Kidney capillary endothelial cell (primary cell): ENCODE results near the gene GULP1.
"Not testable (repeated sequence)": the region's sequence is repeated elsewhere in the genome, so short reads cannot be mapped to it uniquely, and the experiment has no call there.

Experiments
- DNase-seq: peaks from one replicate; pipeline ENCODE4 v3.0.0-alpha.2; 2018; ENCODE audit warnings: low spot score

Gene GULP1

GRCh38 chr2:188292348-188293239, 920 bp downstream of the GULP1 start:
- DNase-seq, result peak; percentile 80

DNA sequence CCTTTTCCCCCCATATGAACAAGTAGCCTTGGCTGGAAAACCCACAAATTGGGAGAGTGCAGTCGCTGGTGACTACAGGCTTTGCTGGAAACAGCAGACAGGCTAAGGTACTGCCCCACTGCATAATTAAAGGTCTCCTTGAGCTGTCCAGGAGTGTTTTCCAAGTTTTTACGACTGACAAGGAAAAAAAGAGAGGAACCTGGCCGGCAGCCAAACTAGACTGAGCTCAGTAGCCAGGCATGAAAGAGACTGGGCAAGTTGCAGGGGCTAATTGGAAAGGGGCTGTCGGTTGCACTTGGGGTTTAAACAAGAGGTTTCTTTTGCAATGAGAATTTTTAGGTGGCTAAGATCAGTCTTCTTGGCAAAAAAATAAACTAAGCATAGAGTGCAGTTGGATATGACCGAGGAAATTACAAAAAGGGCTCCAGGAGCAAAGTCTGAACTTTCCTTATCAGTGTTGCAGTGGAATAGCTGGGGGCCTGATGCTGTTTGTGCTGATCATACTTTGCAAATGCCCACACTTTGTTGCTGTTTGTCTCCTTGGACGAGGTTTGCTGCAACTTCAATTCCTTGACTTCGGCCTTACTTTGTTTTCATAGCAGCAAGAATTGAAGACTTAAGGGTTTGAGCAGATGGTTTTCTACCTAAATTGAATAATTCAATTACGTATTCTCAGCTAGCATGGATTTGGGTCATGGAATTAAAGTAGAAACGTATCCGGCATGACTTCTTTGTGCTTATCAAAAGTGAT, 2.1 kb downstream of the GULP1 start:
- DNase-seq, result peak; percentile 54

DNA sequence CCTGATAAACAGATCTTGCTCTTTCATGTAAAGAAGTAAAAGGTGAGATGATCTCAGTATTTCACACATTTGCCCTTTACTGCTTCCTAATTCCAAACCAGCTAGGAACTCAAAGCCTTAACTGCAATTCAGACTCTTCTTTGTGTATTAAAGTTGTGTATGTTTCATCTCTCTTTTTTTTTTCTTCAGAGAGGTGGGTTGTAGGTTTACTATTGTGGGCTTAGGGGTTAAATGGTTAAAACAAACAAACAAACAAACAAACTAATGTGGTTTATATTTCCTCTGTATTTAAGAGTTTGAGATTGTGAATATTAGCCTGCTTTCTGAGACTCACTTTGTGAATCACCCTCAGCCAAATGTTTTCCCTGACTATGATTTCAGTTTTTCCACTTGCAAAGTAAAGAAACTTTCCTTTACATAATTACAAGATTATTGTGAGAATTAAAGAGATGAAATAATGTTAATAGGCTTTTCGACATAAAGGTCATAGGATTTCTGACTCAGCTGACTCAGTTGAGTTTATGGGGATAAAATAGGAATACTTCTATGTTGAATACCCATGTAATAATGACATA, 2.8 kb downstream of the GULP1 start:
- no peak for DNase-seq

GRCh38 chr2:188295067-188295685, 3.5 kb downstream of the GULP1 start:
- DNase-seq, result no peak

- DNase-seq, result no peak
These were observed 6.3 kb downstream of the GULP1 start for GRCh38 chr2:188297978-188298377.

DNA sequence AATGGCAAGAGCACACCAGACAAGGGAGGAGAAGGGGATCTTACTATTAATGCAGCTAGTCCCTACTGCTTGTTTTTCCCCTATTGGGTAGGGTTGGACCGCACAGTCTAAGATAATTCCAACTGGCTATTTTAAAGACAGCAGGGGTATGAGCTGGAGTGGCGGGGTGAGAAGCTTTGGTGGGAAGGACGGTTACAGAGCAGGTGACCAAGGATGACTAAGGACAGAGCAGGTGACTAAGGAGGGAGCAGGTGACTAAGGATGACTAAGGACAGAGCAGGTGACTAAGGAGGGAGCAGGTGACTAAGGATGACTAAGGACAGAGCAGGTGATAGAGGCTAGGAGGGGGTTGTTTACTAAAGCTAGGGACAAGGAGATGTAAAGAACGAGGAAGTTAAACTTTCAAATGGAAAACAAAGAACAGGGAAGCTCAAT, 7.3 kb downstream of the GULP1 start:
- DNase-seq, result not testable (repeated sequence)

DNA sequence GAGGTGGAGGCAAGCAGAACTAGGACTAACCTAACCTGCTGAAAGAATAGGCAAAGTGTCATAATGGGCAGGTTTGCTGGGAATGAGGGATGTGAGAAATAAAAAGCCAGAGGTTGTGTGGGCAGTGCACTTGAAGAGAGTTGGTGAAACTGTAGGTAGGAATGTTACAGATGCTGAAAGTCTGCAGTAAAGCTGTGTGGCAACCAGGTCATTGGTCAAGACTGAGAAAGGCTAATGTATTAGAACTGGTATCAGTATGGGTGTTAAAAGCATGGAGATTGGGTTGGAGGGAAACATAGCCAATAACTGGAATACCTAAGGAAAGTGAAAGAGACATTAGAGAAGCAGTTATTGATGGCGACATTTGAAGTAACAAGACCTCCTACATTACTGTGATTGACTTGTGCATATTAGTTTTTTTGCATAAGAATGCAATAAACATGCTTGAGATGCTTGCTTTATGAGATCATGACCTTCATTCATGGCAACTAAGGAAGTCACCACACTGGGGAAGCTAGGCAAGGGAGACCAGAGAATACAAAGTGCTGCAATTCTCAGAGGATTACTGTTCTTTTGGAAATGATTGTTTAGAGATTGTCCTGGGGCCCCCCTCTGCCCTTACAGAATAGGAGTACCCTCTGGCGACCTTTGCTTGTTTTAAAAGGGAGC, 11.8 kb downstream of the GULP1 start:
- peak; percentile 68 for DNase-seq

GRCh38 chr2:188305271-188305670, 13.6 kb downstream of the GULP1 start:
- DNase-seq, result no peak

- no peak for DNase-seq
These were observed 14.6 kb downstream of the GULP1 start for GRCh38 chr2:188306271-188306670.

DNA sequence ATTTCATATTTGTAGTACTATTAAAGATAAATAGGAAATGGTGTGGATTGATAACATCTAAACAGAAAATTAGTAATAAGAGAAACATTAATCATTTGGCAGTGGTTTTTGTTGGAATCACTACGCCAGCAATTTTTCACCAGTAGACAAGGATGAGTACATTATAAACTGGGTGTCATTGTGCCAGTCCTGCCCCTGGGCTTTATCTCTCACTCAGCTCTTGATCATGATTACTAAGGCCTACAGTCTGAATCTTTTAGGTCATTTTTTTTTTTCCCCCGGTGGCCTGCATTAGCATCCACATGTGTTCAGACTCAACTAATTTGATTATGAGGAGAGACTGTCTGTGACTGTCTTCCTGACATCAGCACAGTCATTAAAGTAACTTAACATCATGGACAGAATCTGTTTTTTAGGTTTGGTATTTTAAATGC, 16.2 kb downstream of the GULP1 start:
- no peak for DNase-seq

DNA sequence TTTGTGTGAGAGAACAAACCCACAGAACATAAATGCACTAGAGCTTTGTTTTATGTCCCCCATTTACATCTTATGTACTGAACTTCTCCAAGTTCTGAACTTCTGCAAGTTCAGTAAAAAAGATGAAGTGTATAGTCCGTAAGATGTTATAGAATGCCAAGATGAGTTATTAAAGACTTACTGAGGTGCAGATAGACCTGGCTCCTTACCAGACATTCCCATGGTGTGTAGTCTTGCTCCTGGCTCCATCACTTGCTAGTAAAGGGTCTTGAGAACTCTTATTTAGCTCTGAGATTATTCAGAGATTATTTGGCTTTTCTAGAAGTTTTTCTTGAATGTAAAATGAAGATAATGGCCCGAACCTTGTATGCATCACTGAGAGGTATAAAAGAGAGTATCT, 16.8 kb downstream of the GULP1 start:
- DNase-seq, result no peak

DNA sequence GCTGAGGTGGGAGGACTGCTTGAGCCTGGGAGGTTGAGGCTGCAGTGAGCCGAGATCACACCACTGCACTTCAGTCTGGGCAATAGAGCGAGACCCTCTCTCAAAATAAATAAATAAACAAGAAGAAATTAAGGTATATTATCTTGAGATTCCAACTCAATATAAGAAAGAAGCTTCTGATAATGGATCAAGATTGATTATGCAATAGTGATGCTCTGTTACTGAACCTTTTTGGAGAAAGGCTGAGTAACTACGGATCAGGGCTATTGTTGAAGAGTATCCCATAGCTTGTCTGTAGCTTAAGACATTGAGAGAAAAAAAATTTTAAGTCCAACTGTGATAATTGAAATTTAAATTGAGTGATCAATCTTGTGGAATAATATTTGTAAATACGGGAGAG, 17.7 kb downstream of the GULP1 start:
- DNase-seq, result no peak

GRCh38 chr2:188314314-188315054, 22.8 kb downstream of the GULP1 start:
- DNase-seq, result no peak

DNA sequence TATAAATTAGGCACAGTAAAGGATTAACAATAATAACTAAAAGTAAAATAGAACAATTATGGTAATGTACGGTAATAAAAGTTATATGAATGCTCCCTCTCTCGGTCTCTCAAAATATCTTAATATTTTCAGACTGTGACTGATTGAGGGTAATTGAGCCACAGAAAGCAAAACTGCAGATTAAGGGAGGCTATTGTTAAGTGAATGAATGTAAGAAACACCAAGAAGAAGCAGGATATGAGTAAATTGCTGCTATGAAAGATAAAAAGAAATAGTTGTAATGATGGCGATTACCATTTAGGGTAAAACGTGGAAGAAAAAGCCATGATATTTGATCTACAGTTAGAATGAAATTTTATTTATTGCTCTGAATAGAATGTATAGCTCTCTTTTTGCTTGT, 24.1 kb downstream of the GULP1 start:
- no peak for DNase-seq

DNA sequence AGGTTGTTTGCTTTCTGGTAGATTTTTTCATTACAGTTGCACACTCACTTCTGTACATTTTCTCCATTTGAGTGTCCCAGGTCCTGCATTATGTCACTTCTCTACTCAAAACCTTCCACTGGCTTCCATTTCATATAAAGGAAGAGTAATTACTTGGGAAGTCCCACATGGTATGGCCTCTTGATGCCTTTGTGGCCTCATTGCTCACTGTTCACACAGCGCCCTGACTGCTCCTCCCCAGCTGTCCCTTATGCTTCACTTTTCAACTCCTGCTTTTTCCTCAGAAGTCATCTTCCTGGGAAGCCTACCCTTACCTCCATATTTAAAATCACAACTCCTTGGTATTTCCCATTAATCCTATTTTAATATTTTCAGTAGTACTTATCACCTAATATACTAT, 24.7 kb downstream of the GULP1 start:
- DNase-seq, result no peak

DNA sequence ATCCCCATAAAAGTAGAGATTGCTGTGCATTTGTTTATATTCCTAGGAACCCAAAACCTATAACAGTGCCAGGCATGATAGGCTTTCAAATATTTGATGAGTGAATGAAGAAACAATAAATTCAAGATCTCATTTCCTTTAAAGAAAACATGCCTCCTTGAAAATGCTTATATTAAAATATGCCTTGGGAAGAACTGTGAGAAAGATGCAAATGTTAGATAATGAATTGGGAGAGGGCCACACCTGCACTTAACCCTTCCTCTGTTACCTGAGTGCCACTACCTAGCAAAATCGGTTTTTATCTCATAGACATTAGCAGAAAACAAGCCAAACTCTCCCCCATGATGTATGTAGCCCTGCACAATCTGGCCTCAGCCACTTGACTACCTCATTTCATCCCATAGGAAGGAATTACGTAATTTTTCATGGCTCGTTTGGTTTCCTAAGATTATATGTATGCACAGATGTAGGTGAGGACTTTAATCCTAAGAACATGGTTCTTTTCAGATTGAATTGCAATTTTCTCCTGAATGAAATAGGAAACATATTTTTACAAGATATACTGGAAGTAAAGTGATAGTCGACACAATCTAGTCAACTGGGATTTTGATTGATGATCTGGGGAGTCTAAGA, 25.2 kb downstream of the GULP1 start:
- DNase-seq, result no peak

- no peak for DNase-seq
These were observed 26.6 kb downstream of the GULP1 start for GRCh38 chr2:188318161-188318749.

DNA sequence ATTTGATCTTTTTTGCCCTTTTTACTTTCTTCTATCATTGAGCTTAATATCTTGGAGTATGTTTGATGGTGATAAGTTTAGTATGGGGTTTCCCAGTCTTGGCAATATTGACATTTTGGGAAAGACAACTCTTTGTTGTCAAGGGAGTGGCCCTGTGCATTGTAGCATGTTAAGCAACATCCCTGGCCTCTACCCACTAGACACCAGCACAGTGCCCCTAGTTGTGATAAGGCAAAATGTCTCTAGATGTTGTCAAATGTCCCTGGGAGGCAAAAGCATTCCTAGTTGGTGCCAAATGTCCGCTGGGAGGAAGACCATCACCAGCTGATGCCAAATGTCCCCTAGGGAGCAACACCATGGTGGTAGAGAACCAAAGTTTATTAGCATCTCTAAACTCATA, 28.2 kb downstream of the GULP1 start:
- DNase-seq, result no peak

DNA sequence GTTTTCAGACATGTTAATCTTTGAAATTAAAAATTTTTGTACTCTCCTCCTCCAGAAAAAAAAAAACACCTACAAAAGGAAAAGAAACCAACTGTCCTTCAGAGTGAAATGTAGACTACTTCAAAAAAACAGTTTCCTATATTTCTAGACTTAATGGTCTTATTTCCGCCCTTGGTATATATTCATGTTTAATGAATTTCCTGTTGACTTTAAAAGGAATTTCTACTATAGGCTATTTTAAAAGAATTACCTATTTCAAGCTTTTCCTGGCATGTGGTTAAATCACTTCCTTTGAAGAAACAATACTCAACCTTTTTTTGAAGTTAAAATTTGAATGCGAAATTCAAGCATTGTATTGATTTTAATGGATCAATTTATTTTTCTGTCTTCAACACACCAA, 29.2 kb downstream of the GULP1 start:
- DNase-seq, result peak; percentile 83
